Fibroblast of pulmonary artery (primary cell): ENCODE data around the gene CARS2.
A peak's percentile ranks its signal among the peaks of the same experiment; 100 is the strongest.

ENCODE experiments used
- DNase-seq: peaks from one replicate; pipeline ENCODE4 v3.0.0-alpha.2; 2010; ENCODE audit warnings: low read depth
- H3K4me3 ChIP-seq: replicated peaks from 2 replicates; pipeline ENCODE4 v1.5.1; 2011; ENCODE audit warnings: low read depth, mild to moderate bottlenecking, control low read depth, low read length, moderate library complexity
- TF ChIP-seq, protein P1 (sequence below): IDR thresholded peaks from 2 replicates; pipeline ENCODE4 v1.5.1; 2011; ENCODE audit warnings: mild to moderate bottlenecking, control low read depth, low read length, inconsistent platforms; ENCODE audit errors: missing control alignments

Gene CARS2

GRCh38 chr13:110618167-110618566 lies 87.7 kb downstream of the CARS2 start:
- no peak overlapping the region for H3K4me3 ChIP-seq
- TF ChIP-seq, protein P1, sequence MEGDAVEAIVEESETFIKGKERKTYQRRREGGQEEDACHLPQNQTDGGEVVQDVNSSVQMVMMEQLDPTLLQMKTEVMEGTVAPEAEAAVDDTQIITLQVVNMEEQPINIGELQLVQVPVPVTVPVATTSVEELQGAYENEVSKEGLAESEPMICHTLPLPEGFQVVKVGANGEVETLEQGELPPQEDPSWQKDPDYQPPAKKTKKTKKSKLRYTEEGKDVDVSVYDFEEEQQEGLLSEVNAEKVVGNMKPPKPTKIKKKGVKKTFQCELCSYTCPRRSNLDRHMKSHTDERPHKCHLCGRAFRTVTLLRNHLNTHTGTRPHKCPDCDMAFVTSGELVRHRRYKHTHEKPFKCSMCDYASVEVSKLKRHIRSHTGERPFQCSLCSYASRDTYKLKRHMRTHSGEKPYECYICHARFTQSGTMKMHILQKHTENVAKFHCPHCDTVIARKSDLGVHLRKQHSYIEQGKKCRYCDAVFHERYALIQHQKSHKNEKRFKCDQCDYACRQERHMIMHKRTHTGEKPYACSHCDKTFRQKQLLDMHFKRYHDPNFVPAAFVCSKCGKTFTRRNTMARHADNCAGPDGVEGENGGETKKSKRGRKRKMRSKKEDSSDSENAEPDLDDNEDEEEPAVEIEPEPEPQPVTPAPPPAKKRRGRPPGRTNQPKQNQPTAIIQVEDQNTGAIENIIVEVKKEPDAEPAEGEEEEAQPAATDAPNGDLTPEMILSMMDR: no peak
- no peak for DNase-seq

- H3K4me3 ChIP-seq: peak overlapping the region; percentile 65
- TF ChIP-seq, protein P1: no peak
- peak; percentile 84 for DNase-seq
Measured at GRCh38 chr13:110617321-110618072, 88.4 kb downstream of the CARS2 start.

DNA sequence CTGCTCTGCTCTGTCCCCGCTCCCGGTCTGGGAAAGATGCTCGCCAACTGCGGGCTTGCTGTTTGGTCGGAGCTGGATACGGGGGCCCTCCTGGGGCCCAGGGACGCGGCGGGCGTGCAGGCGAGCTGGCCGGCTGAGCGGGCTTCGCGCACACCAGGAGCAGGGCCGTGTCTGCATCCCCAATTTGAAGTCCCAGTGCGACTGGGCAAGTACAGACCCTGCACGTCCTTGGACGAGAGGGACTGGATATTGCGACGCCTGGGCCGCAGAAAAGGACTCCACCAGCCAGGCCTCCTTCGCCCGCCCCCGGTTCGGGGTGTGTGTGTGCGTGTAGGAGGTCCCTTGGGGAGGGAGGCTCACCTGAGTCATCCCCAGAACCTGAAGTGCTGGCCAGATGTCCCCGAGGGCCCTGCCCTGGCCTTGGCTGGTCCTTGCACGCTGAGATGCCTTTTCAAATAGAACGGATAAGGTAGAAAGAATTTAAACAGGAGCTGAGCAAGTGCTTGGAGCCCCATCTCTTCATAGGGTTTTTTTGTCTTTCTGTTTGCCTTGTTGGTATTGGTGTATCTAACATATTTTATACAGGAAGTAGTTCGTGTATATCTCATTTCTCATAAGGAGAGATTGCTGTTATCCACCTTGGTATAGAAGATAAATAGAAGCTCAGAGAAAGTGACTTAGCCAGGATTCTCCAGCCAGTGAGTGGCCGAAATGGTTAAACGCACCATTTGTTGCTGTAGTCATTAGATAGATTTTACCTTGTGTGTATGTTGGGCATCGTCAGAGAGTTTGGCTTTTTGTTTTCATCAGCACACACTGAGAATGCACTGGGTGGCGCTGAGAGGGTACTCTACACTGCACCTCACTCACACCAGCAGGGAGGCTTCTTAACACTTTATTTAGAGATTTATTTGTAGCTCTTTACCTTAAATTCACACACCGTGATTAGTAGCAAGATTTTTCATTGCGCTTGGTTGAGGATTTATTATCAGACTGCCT lies 89.5 kb downstream of the CARS2 start:
- DNase-seq: peak; percentile 38
- TF ChIP-seq, protein P1: no peak
- H3K4me3 ChIP-seq: peak overlapping the region; percentile 65

DNA sequence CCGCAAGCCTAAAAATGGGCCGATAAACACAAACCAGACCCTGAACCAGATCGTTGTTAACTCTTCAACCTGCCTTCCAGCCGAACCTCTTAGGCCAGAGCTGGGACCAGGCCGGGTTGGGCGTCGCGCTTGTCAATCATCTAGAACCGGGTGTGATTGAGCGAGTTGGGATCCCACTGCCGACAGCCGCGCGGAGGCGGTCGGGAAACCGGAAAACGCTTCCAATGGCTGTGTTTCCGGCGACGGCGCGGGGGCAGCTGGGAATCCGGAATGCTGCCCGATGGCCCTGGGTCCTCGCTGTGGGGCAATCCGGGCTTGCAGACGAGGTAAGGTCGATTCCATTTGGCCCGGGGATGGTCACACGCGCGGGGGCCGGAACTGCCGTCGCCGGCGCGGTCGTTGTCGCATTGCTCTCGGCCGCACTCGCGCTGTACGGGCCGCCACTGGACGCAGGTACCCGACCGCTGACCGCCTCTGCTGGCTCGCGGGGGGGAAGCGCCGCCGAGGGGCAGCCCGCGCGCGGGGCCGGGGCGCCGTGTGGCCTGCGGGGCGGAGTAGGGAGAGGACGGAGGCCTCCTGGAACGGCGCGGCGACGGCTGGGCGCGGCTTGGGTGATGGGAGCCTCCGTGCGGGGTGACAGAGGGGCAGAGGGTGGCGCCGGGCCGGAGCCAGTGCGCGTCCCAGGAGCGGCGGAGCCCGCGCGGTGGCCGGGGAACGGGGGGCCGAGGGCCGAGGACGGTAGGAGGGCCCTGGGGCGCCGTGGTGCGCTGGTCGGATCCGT lies 90.4 kb downstream of the CARS2 start, which contains the start of gene NAXD:
Gene NAXD (plus strand): TSS at position 224 of the 781 bp plus-strand sequence. CDS start 57 bp downstream, at position 281.
- peak within 1 kb of the TSS; percentile 65 for H3K4me3 ChIP-seq
- peak; percentile 96 for DNase-seq
- TF ChIP-seq, protein P1: no peak

GRCh38 chr13:110615005-110615321 lies 91.0 kb downstream of the CARS2 start:
- no peak for DNase-seq
- TF ChIP-seq, protein P1: no peak
- H3K4me3 ChIP-seq: peak overlapping the region; percentile 65

- no peak overlapping the region for H3K4me3 ChIP-seq
- TF ChIP-seq, protein P1: no peak
Measured at GRCh38 chr13:110610955-110611595, 94.8 kb downstream of the CARS2 start.

More at GRCh38 chr13:110610955-110611595, 94.8 kb downstream of the CARS2 start:
- DNase-seq: no peak
